Breast epithelium (tissue), 4 donors: ENCODE measurements around the gene GIMAP6. TPM values are rescaled to one million over a fixed set of nuclear protein-coding genes. Genes with fewer than 3 reads are reported as not detected.
"Not testable (repeated sequence)": the region's sequence is repeated elsewhere in the genome, so short reads cannot be mapped to it uniquely, and the experiment has no call there.

Experiments
- DNase-seq, 2 donors: peaks; one replicate each; pipeline ENCODE4 v3.0.0-alpha.2; 2019; ENCODE audit warnings: low spot score in 2 of 2
- H3K27ac ChIP-seq, 2 donors: fragments of 200-600 bp; sonication (generic) in 1 of 2; one replicate each; pipeline ENCODE4 v1.5.1; 2016 to 2019; ENCODE audit warnings: mild to moderate bottlenecking in 1 of 2
- H3K27me3 ChIP-seq, 2 donors: fragments of 200-600 bp; sonication (generic) in 1 of 2; one replicate each; pipeline versions ENCODE4 v1.5.1 to v1.6.0; 2017 to 2019; ENCODE audit warnings: control low read depth in 1 of 2, mild to moderate bottlenecking in 1 of 2
- H3K36me3 ChIP-seq: fragments of 200-600 bp; one replicate; pipeline ENCODE4 v1.5.1; 2019
- H3K4me1 ChIP-seq, 2 donors: fragments of 200-600 bp; sonication (generic); one replicate each; pipeline ENCODE4 v1.5.1; 2016 to 2019; ENCODE audit warnings: control low read depth in 1 of 2
- H3K4me3 ChIP-seq, 3 donors: fragments of 200-600 bp; sonication (generic); 1 replicate in 2 of 3; 2 replicates in 1 of 3; pipeline ENCODE4 v1.5.1; 2016 to 2019; ENCODE audit warnings: mild to moderate bottlenecking in 3 of 3, moderate library complexity in 2 of 3
- H3K9me3 ChIP-seq, 2 donors: fragments of 200-600 bp; sonication (generic) in 1 of 2; one replicate each; pipeline ENCODE4 v1.5.1; 2016 to 2019; ENCODE audit warnings: control low read depth in 1 of 2
- CTCF ChIP-seq, 3 donors: fragments of 450-650 bp; IDR thresholded peaks; one replicate each; pipeline ENCODE4 v1.5.1; 2016 to 2017; ENCODE audit warnings: antibody characterized with exemption in 3 of 3, mild to moderate bottlenecking in 3 of 3, moderate library complexity in 3 of 3
- POLR2A ChIP-seq: fragments of 450-650 bp; IDR thresholded peaks from one replicate; pipeline ENCODE4 v1.6.1; 2016; ENCODE audit warnings: antibody characterized with exemption, mild to moderate bottlenecking, moderate library complexity
- POLR2AphosphoS5 ChIP-seq, 3 donors: sonication (generic); formaldehyde crosslinking; IDR thresholded peaks; one replicate each; pipeline ENCODE4 v1.6.1; 2017; ENCODE audit warnings: antibody characterized with exemption in 3 of 3
- intact Hi-C: fragments of 100-400 bp; cut with DNase I; formaldehyde crosslinking; loops from one replicate; pipeline ENCODE4 v1.15.1; 2023; ENCODE audit warnings: low total_unique reads
- total RNA-seq, 3 donors: library from RNA; depleted of rRNA; stranded (reverse); fragments of >200 nt; gene quantifications; one replicate each; pipeline ENCODE4 v1.1.0, GENCODE V29; 2016

Gene GIMAP6
- total RNA-seq, 3 donors from 2014 or later, result 13.3 to 35.2 (median 28.2) TPM

GRCh38 chr7:150626696-150627095 is 5.5 kb downstream of the GIMAP6 start:
- TF ChIP-seq POLR2A (no peak), CTCF (IDR thresholded peaks at IDR 0.05) (no peak), POLR2AphosphoS5 (IDR thresholded peaks at IDR 0.05) (no peak)
- intact Hi-C loops, result no loop called here
- Histone ChIP-seq H3K9me3 (no peaks in the 10 kb centered on the region), H3K4me1 (no peaks in the 10 kb centered on the region), H3K27ac (peak overlapping the region in 1 of 2 donors; percentile 7), H3K27me3 (no peaks in the 10 kb centered on the region), H3K36me3 (no peaks in the 10 kb centered on the region), H3K4me3 (no peak overlapping the region)
- DNase-seq, result no peak

GRCh38 chr7:150621376-150621775 is 10.8 kb downstream of the GIMAP6 start:
- Histone ChIP-seq H3K27ac (no peak overlapping the region), H3K27me3 (no peaks in the 10 kb centered on the region), H3K9me3 (no peaks in the 10 kb centered on the region), H3K36me3 (no peaks in the 10 kb centered on the region), H3K4me1 (no peaks in the 10 kb centered on the region), H3K4me3 (no peak overlapping the region)
- intact Hi-C loops, result no loop called here
- no peak for DNase-seq
- TF ChIP-seq CTCF (IDR thresholded peaks at IDR 0.05) (no peak), POLR2AphosphoS5 (IDR thresholded peaks at IDR 0.05) (no peak), POLR2A (no peak)

- TF ChIP-seq CTCF (IDR thresholded peaks at IDR 0.05) (no peak), POLR2AphosphoS5 (IDR thresholded peaks at IDR 0.05) (no peak), POLR2A (no peak)
- Histone ChIP-seq H3K4me1 (no peaks in the 10 kb centered on the region), H3K9me3 (no peaks in the 10 kb centered on the region), H3K27ac (no peak overlapping the region), H3K27me3 (no peaks in the 10 kb centered on the region), H3K4me3 (no peak overlapping the region), H3K36me3 (no peaks in the 10 kb centered on the region)
- intact Hi-C loops, result no loop called here
- DNase-seq, result no peak
Observed at GRCh38 chr7:150620617-150621371, 11.4 kb downstream of the GIMAP6 start.

- intact Hi-C loops, result no loop called here
- Histone ChIP-seq H3K9me3 (no peaks in the 10 kb centered on the region), H3K4me1 (no peaks in the 10 kb centered on the region), H3K27me3 (no peaks in the 10 kb centered on the region), H3K4me3 (no peak overlapping the region), H3K36me3 (no peaks in the 10 kb centered on the region), H3K27ac (no peak overlapping the region)
- TF ChIP-seq POLR2A, result no peak
- no peak for TF ChIP-seq CTCF (IDR thresholded peaks at IDR 0.05)
- TF ChIP-seq POLR2AphosphoS5 (IDR thresholded peaks at IDR 0.05), result no peak
- DNase-seq, result no peak
Observed at GRCh38 chr7:150620061-150620460, 12.1 kb downstream of the GIMAP6 start.

- H3K27ac ChIP-seq, DNase-seq, H3K36me3 ChIP-seq, H3K4me3 ChIP-seq, H3K27me3 ChIP-seq, H3K9me3 ChIP-seq, H3K4me1 ChIP-seq, intact Hi-C loops: not testable (repeated sequence)
Observed at GRCh38 chr7:150615221-150615755, 16.9 kb downstream of the GIMAP6 start.

GRCh38 chr7:150614426-150614825 is 17.8 kb downstream of the GIMAP6 start:
- not testable (repeated sequence) for H3K4me1 ChIP-seq, H3K9me3 ChIP-seq

More at GRCh38 chr7:150614426-150614825, 17.8 kb downstream of the GIMAP6 start:
- intact Hi-C loops, H3K27me3 ChIP-seq, DNase-seq, H3K4me3 ChIP-seq, H3K27ac ChIP-seq, H3K36me3 ChIP-seq: not testable (repeated sequence)
